ENCODE data around the gene ZBTB18. TPM values are rescaled to one million over a fixed set of nuclear protein-coding genes. Genes with fewer than 3 reads are reported as not detected.

The ZBTB18 gene
- total RNA-seq, 1 donor from 2014 or later: 213 TPM

DNA sequence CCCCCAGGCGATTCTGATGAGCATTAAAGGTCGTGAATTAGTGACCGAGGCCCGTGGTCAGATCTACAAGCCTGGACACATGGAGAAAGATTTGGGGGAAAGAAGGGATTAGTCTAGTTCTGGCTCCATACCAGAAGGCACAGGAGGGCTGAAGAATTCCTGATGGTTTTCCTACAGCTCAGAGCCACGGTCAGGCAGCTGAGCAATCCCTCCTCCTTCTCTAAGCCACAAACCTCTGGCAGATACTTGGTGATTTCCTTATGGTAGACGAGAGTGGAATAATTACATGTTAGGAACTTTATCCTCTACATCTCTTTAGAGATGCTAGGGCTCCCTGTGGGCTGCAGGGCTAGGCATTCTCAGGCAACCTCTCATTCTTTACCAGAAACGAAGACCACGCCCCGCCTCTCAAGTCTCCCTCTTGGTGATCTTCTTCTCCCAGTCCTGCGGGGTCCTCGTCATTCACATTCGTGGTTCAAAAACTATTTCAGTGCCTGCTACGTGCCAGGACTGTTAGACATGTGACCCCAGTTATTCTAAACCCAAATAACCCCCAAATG is 20.5 kb upstream of the ZBTB18 start:
- no peak for DNase-seq
- Mint-ChIP-seq H3K9me3 (ENCODE audit: unreplicated experiment) (no peaks in the 10 kb centered on the region), H3K4me1 (ENCODE audit: low read depth, unreplicated experiment) (no peaks in the 10 kb centered on the region), H3K27me3 (ENCODE audit: unreplicated experiment) (no peaks in the 10 kb centered on the region), H3K4me3 (ENCODE audit: unreplicated experiment) (no peak overlapping the region), H3K27ac (ENCODE audit: unreplicated experiment) (no peak overlapping the region), H3K36me3 (ENCODE audit: unreplicated experiment) (peaks cover 9% of the 10 kb centered on the region)
- TF ChIP-seq CTCF (IDR thresholded peaks at IDR 0.05; ENCODE audit: partially characterized antibody, unreplicated experiment): no peak

- Mint-ChIP-seq H3K27ac (ENCODE audit: unreplicated experiment) (no peak overlapping the region), H3K27me3 (ENCODE audit: unreplicated experiment) (no peaks in the 10 kb centered on the region), H3K4me3 (ENCODE audit: unreplicated experiment) (no peak overlapping the region), H3K36me3 (ENCODE audit: unreplicated experiment) (peaks cover 6% of the 10 kb centered on the region), H3K4me1 (ENCODE audit: low read depth, unreplicated experiment) (peaks cover 9% of the 10 kb centered on the region), H3K9me3 (ENCODE audit: unreplicated experiment) (no peaks in the 10 kb centered on the region)
- TF ChIP-seq CTCF (IDR thresholded peaks at IDR 0.05; ENCODE audit: partially characterized antibody, unreplicated experiment): no peak
- DNase-seq: no peak
Measured at GRCh38 chr1:244035358-244035757, 15.7 kb upstream of the ZBTB18 start.

DNA sequence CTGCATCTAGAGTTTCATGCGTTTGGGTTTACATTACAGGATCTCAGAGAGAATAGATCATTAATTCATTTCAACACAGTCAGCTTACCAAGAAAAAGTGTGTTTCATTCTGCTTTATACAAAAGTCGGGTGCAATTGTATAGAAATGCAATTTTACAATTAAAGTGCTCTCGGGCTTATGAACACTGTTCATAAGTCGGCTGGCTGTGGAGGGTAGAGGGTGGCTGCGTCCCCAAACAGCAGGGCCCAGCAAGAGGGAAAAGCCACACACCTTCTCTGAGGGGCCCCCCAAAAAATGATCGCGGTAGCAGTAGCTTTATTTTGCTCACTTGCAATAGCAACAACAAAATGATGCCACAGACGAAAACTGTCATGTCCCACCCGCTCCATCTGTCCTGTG is 13.8 kb upstream of the ZBTB18 start:
- DNase-seq: no peak
- no peak overlapping the region for H3K4me3 Mint-ChIP-seq (ENCODE audit: unreplicated experiment)
- no peak for TF ChIP-seq CTCF (IDR thresholded peaks at IDR 0.05; ENCODE audit: partially characterized antibody, unreplicated experiment)
- H3K27ac Mint-ChIP-seq (ENCODE audit: unreplicated experiment): no peak overlapping the region
- no peaks in the 10 kb centered on the region for H3K9me3 Mint-ChIP-seq (ENCODE audit: unreplicated experiment)
- peaks cover 9% of the 10 kb centered on the region for H3K4me1 Mint-ChIP-seq (ENCODE audit: low read depth, unreplicated experiment)
- H3K27me3 Mint-ChIP-seq (ENCODE audit: unreplicated experiment): no peaks in the 10 kb centered on the region
- no peaks in the 10 kb centered on the region for H3K36me3 Mint-ChIP-seq (ENCODE audit: unreplicated experiment)

DNA sequence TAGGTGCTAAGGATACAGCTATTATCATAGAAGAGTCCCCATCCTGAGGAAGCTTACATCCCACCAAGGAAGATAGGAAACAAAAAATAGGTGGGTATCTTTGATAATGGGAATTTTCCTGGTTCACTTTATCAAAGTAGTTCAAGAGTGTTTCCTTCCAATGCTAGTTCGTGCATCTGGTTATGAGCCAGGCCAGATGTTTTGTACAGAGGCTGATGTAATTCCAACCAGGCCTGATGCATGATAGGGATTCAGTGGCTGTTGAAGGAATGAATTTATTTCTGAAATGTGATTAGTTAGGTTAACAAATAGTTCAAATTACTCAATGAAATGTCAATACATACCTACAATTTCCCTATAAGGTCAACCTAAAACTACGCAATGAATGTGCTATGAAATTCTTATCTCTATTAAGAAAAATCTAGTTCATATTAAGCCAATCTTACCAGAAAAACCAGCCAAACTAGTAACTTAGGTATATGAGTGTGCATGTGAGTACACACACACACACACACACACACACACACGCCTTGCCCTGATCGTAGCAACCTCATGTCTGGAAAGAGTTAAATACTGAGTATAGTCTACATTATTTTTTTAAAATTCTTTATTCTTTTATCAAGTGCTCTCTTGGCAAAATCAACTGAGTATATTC is 9.5 kb upstream of the ZBTB18 start:
- H3K27me3 Mint-ChIP-seq (ENCODE audit: unreplicated experiment): no peaks in the 10 kb centered on the region
- H3K9me3 Mint-ChIP-seq (ENCODE audit: unreplicated experiment): no peaks in the 10 kb centered on the region
- no peak overlapping the region for H3K27ac Mint-ChIP-seq (ENCODE audit: unreplicated experiment)
- H3K4me1 Mint-ChIP-seq (ENCODE audit: low read depth, unreplicated experiment): peaks cover 9% of the 10 kb centered on the region
- no peak for TF ChIP-seq CTCF (IDR thresholded peaks at IDR 0.05; ENCODE audit: partially characterized antibody, unreplicated experiment)
- no peaks in the 10 kb centered on the region for H3K36me3 Mint-ChIP-seq (ENCODE audit: unreplicated experiment)
- no peak overlapping the region for H3K4me3 Mint-ChIP-seq (ENCODE audit: unreplicated experiment)
- DNase-seq: no peak

GRCh38 chr1:244042293-244042692 is 8.8 kb upstream of the ZBTB18 start:
- Mint-ChIP-seq H3K4me1 (ENCODE audit: low read depth, unreplicated experiment) (peaks cover 12% of the 10 kb centered on the region), H3K27me3 (ENCODE audit: unreplicated experiment) (peaks cover 3% of the 10 kb centered on the region), H3K36me3 (ENCODE audit: unreplicated experiment) (no peaks in the 10 kb centered on the region), H3K9me3 (ENCODE audit: unreplicated experiment) (peaks cover 2% of the 10 kb centered on the region), H3K27ac (ENCODE audit: unreplicated experiment) (no peak overlapping the region), H3K4me3 (ENCODE audit: unreplicated experiment) (no peak overlapping the region)
- no peak for DNase-seq
- no peak for TF ChIP-seq CTCF (IDR thresholded peaks at IDR 0.05; ENCODE audit: partially characterized antibody, unreplicated experiment)

Data from glutamatergic neuron (in vitro differentiated cells).